Ishikawa (cell line): Measurements from ENCODE around the gene MTMR11.

Experiments used
- CEBPB ChIP-seq: IDR thresholded peaks from 2 replicates; pipeline ENCODE4 v1.6.1; 2012
- EGR1 ChIP-seq: IDR thresholded peaks from 2 replicates; pipeline ENCODE4 v1.6.1; 2012
- EP300 ChIP-seq: IDR thresholded peaks from 2 replicates; pipeline ENCODE4 v1.6.1; 2012; ENCODE audit warnings: borderline replicate concordance
- NFIC ChIP-seq: IDR thresholded peaks from 2 replicates; pipeline ENCODE4 v1.6.1; 2012
- TAF1 ChIP-seq: IDR thresholded peaks from 2 replicates; pipeline ENCODE4 v1.6.1; 2012; ENCODE audit warnings: low read depth, mild to moderate bottlenecking
- TEAD4 ChIP-seq: IDR thresholded peaks from 2 replicates; pipeline ENCODE4 v1.6.1; 2012
- TF ChIP-seq, protein P1 (sequence below): IDR thresholded peaks from 2 replicates; pipeline ENCODE4 v1.6.1; 2012; ENCODE audit warnings: low read depth, mild to moderate bottlenecking
- TF ChIP-seq, protein P2 (sequence below): IDR thresholded peaks from 2 replicates; pipeline ENCODE4 v1.6.1; 2012

- no peak for TF ChIP-seq CEBPB
- TF ChIP-seq TEAD4: no peak
- no peak for TF ChIP-seq NFIC
- TF ChIP-seq EGR1: no peak
- TF ChIP-seq, protein P1, sequence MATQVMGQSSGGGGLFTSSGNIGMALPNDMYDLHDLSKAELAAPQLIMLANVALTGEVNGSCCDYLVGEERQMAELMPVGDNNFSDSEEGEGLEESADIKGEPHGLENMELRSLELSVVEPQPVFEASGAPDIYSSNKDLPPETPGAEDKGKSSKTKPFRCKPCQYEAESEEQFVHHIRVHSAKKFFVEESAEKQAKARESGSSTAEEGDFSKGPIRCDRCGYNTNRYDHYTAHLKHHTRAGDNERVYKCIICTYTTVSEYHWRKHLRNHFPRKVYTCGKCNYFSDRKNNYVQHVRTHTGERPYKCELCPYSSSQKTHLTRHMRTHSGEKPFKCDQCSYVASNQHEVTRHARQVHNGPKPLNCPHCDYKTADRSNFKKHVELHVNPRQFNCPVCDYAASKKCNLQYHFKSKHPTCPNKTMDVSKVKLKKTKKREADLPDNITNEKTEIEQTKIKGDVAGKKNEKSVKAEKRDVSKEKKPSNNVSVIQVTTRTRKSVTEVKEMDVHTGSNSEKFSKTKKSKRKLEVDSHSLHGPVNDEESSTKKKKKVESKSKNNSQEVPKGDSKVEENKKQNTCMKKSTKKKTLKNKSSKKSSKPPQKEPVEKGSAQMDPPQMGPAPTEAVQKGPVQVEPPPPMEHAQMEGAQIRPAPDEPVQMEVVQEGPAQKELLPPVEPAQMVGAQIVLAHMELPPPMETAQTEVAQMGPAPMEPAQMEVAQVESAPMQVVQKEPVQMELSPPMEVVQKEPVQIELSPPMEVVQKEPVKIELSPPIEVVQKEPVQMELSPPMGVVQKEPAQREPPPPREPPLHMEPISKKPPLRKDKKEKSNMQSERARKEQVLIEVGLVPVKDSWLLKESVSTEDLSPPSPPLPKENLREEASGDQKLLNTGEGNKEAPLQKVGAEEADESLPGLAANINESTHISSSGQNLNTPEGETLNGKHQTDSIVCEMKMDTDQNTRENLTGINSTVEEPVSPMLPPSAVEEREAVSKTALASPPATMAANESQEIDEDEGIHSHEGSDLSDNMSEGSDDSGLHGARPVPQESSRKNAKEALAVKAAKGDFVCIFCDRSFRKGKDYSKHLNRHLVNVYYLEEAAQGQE: no peak
- TF ChIP-seq TAF1: no peak
- TF ChIP-seq, protein P2, sequence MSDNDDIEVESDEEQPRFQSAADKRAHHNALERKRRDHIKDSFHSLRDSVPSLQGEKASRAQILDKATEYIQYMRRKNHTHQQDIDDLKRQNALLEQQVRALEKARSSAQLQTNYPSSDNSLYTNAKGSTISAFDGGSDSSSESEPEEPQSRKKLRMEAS: no peak
- no peak for TF ChIP-seq EP300
Observed at GRCh38 chr1:149937759-149938158, 1.1 kb upstream of the MTMR11 start.
